ENCODE data around the gene BLOC1S3.
A peak's percentile ranks its signal among the peaks of the same experiment; 100 is the strongest.

The BLOC1S3 gene

GRCh38 chr19:45184115-45184514, 5.5 kb downstream of the BLOC1S3 start:
- no peak overlapping the region for H3K9ac ChIP-seq (ENCODE audit: low read depth in 1 of 2, low read length in 2 of 2)
- H3K27ac ChIP-seq (ENCODE audit: low read depth, low read length): no peak overlapping the region
- no peaks in the 10 kb centered on the region for H3K27me3 ChIP-seq (ENCODE audit: control insufficient read depth in 1 of 2, insufficient read depth in 2 of 2, low read length in 2 of 2)
- no peak overlapping the region for H3K4me3 ChIP-seq (ENCODE audit: low read depth in 1 of 2, low read length in 2 of 2)
- H3K9me3 ChIP-seq (ENCODE audit: control insufficient read depth in 1 of 2, low read length in 2 of 2): no peaks in the 10 kb centered on the region
- peaks cover 6 to 7% of the 10 kb centered on the region in 2 donors for H3K36me3 ChIP-seq (ENCODE audit: control insufficient read depth in 1 of 2, insufficient read depth in 2 of 2, low read length in 2 of 2)
- peaks cover 10 to 14% of the 10 kb centered on the region in 2 donors for H3K4me1 ChIP-seq (ENCODE audit: control insufficient read depth in 1 of 2, insufficient read depth in 2 of 2, low read length in 2 of 2)

GRCh38 chr19:45186509-45187334, 8.1 kb downstream of the BLOC1S3 start:
- Histone ChIP-seq H3K4me3 (ENCODE audit: low read depth in 1 of 2, low read length in 2 of 2) (no peak overlapping the region), H3K36me3 (ENCODE audit: control insufficient read depth in 1 of 2, insufficient read depth in 2 of 2, low read length in 2 of 2) (peaks cover 1% of the 10 kb centered on the region in 2 donors), H3K9me3 (ENCODE audit: control insufficient read depth in 1 of 2, low read length in 2 of 2) (no peaks in the 10 kb centered on the region), H3K27me3 (ENCODE audit: control insufficient read depth in 1 of 2, insufficient read depth in 2 of 2, low read length in 2 of 2) (no peaks in the 10 kb centered on the region), H3K4me1 (ENCODE audit: control insufficient read depth in 1 of 2, insufficient read depth in 2 of 2, low read length in 2 of 2) (no peaks in the 10 kb centered on the region), H3K9ac (ENCODE audit: low read depth in 1 of 2, low read length in 2 of 2) (no peak overlapping the region), H3K27ac (ENCODE audit: low read depth, low read length) (no peak overlapping the region)

- Histone ChIP-seq H3K9me3 (ENCODE audit: control insufficient read depth in 1 of 2, low read length in 2 of 2) (no peaks in the 10 kb centered on the region), H3K9ac (ENCODE audit: low read depth in 1 of 2, low read length in 2 of 2) (peak overlapping the region in 1 of 2 donors; percentile 20), H3K27me3 (ENCODE audit: control insufficient read depth in 1 of 2, insufficient read depth in 2 of 2, low read length in 2 of 2) (no peaks in the 10 kb centered on the region), H3K36me3 (ENCODE audit: control insufficient read depth in 1 of 2, insufficient read depth in 2 of 2, low read length in 2 of 2) (no peaks in the 10 kb centered on the region), H3K27ac (ENCODE audit: low read depth, low read length) (no peak overlapping the region), H3K4me1 (ENCODE audit: control insufficient read depth in 1 of 2, insufficient read depth in 2 of 2, low read length in 2 of 2) (no peaks in the 10 kb centered on the region), H3K4me3 (ENCODE audit: low read depth in 1 of 2, low read length in 2 of 2) (no peak overlapping the region)
Observed at GRCh38 chr19:45187421-45188100, 9.0 kb downstream of the BLOC1S3 start.

- no peak overlapping the region for H3K27ac ChIP-seq (ENCODE audit: low read depth, low read length)
- H3K9ac ChIP-seq (ENCODE audit: low read depth in 1 of 2, low read length in 2 of 2): no peak overlapping the region
- no peaks in the 10 kb centered on the region for H3K4me1 ChIP-seq (ENCODE audit: control insufficient read depth in 1 of 2, insufficient read depth in 2 of 2, low read length in 2 of 2)
- no peaks in the 10 kb centered on the region for H3K36me3 ChIP-seq (ENCODE audit: control insufficient read depth in 1 of 2, insufficient read depth in 2 of 2, low read length in 2 of 2)
- no peak overlapping the region for H3K4me3 ChIP-seq (ENCODE audit: low read depth in 1 of 2, low read length in 2 of 2)
- no peaks in the 10 kb centered on the region for H3K9me3 ChIP-seq (ENCODE audit: control insufficient read depth in 1 of 2, low read length in 2 of 2)
- no peaks in the 10 kb centered on the region for H3K27me3 ChIP-seq (ENCODE audit: control insufficient read depth in 1 of 2, insufficient read depth in 2 of 2, low read length in 2 of 2)
Observed at GRCh38 chr19:45189971-45190370, 11.4 kb downstream of the BLOC1S3 start.

- no peaks in the 10 kb centered on the region for H3K4me1 ChIP-seq (ENCODE audit: control insufficient read depth in 1 of 2, insufficient read depth in 2 of 2, low read length in 2 of 2)
- H3K9me3 ChIP-seq (ENCODE audit: control insufficient read depth in 1 of 2, low read length in 2 of 2): no peaks in the 10 kb centered on the region
- H3K36me3 ChIP-seq (ENCODE audit: control insufficient read depth in 1 of 2, insufficient read depth in 2 of 2, low read length in 2 of 2): no peaks in the 10 kb centered on the region
- H3K27me3 ChIP-seq (ENCODE audit: control insufficient read depth in 1 of 2, insufficient read depth in 2 of 2, low read length in 2 of 2): no peaks in the 10 kb centered on the region
- no peak overlapping the region for H3K4me3 ChIP-seq (ENCODE audit: low read depth in 1 of 2, low read length in 2 of 2)
- no peak overlapping the region for H3K9ac ChIP-seq (ENCODE audit: low read depth in 1 of 2, low read length in 2 of 2)
- H3K27ac ChIP-seq (ENCODE audit: low read depth, low read length): no peak overlapping the region
Observed at GRCh38 chr19:45191375-45191774, 12.8 kb downstream of the BLOC1S3 start.

- no peak overlapping the region for H3K27ac ChIP-seq (ENCODE audit: low read depth, low read length)
- no peak overlapping the region for H3K4me3 ChIP-seq (ENCODE audit: low read depth in 1 of 2, low read length in 2 of 2)
- H3K9me3 ChIP-seq (ENCODE audit: control insufficient read depth in 1 of 2, low read length in 2 of 2): no peaks in the 10 kb centered on the region
- H3K9ac ChIP-seq (ENCODE audit: low read depth in 1 of 2, low read length in 2 of 2): no peak overlapping the region
- no peaks in the 10 kb centered on the region for H3K36me3 ChIP-seq (ENCODE audit: control insufficient read depth in 1 of 2, insufficient read depth in 2 of 2, low read length in 2 of 2)
- H3K27me3 ChIP-seq (ENCODE audit: control insufficient read depth in 1 of 2, insufficient read depth in 2 of 2, low read length in 2 of 2): no peaks in the 10 kb centered on the region
- H3K4me1 ChIP-seq (ENCODE audit: control insufficient read depth in 1 of 2, insufficient read depth in 2 of 2, low read length in 2 of 2): no peaks in the 10 kb centered on the region
Observed at GRCh38 chr19:45195764-45196163, 17.2 kb downstream of the BLOC1S3 start.

GRCh38 chr19:45200568-45200967, 22.0 kb downstream of the BLOC1S3 start:
- H3K4me1 ChIP-seq (ENCODE audit: control insufficient read depth in 1 of 2, insufficient read depth in 2 of 2, low read length in 2 of 2): no peaks in the 10 kb centered on the region
- no peak overlapping the region for H3K4me3 ChIP-seq (ENCODE audit: low read depth in 1 of 2, low read length in 2 of 2)
- no peaks in the 10 kb centered on the region for H3K9me3 ChIP-seq (ENCODE audit: control insufficient read depth in 1 of 2, low read length in 2 of 2)
- no peak overlapping the region for H3K9ac ChIP-seq (ENCODE audit: low read depth in 1 of 2, low read length in 2 of 2)
- H3K27ac ChIP-seq (ENCODE audit: low read depth, low read length): no peak overlapping the region
- H3K27me3 ChIP-seq (ENCODE audit: control insufficient read depth in 1 of 2, insufficient read depth in 2 of 2, low read length in 2 of 2): no peaks in the 10 kb centered on the region
- no peaks in the 10 kb centered on the region for H3K36me3 ChIP-seq (ENCODE audit: control insufficient read depth in 1 of 2, insufficient read depth in 2 of 2, low read length in 2 of 2)

GRCh38 chr19:45202637-45203036, 24.1 kb downstream of the BLOC1S3 start:
- Histone ChIP-seq H3K9me3 (ENCODE audit: control insufficient read depth in 1 of 2, low read length in 2 of 2) (no peaks in the 10 kb centered on the region), H3K9ac (ENCODE audit: low read depth in 1 of 2, low read length in 2 of 2) (no peak overlapping the region), H3K27me3 (ENCODE audit: control insufficient read depth in 1 of 2, insufficient read depth in 2 of 2, low read length in 2 of 2) (no peaks in the 10 kb centered on the region), H3K4me1 (ENCODE audit: control insufficient read depth in 1 of 2, insufficient read depth in 2 of 2, low read length in 2 of 2) (no peaks in the 10 kb centered on the region), H3K27ac (ENCODE audit: low read depth, low read length) (no peak overlapping the region), H3K36me3 (ENCODE audit: control insufficient read depth in 1 of 2, insufficient read depth in 2 of 2, low read length in 2 of 2) (no peaks in the 10 kb centered on the region), H3K4me3 (ENCODE audit: low read depth in 1 of 2, low read length in 2 of 2) (no peak overlapping the region)

GRCh38 chr19:45205810-45206209, 27.2 kb downstream of the BLOC1S3 start:
- Histone ChIP-seq H3K27me3 (ENCODE audit: control insufficient read depth in 1 of 2, insufficient read depth in 2 of 2, low read length in 2 of 2) (no peaks in the 10 kb centered on the region), H3K4me1 (ENCODE audit: control insufficient read depth in 1 of 2, insufficient read depth in 2 of 2, low read length in 2 of 2) (no peaks in the 10 kb centered on the region), H3K9ac (ENCODE audit: low read depth in 1 of 2, low read length in 2 of 2) (no peak overlapping the region), H3K4me3 (ENCODE audit: low read depth in 1 of 2, low read length in 2 of 2) (no peak overlapping the region), H3K27ac (ENCODE audit: low read depth, low read length) (no peak overlapping the region), H3K9me3 (ENCODE audit: control insufficient read depth in 1 of 2, low read length in 2 of 2) (no peaks in the 10 kb centered on the region), H3K36me3 (ENCODE audit: control insufficient read depth in 1 of 2, insufficient read depth in 2 of 2, low read length in 2 of 2) (no peaks in the 10 kb centered on the region)

- H3K36me3 ChIP-seq (ENCODE audit: control insufficient read depth in 1 of 2, insufficient read depth in 2 of 2, low read length in 2 of 2): no peaks in the 10 kb centered on the region
- no peak overlapping the region for H3K9ac ChIP-seq (ENCODE audit: low read depth in 1 of 2, low read length in 2 of 2)
- no peak overlapping the region for H3K4me3 ChIP-seq (ENCODE audit: low read depth in 1 of 2, low read length in 2 of 2)
- no peaks in the 10 kb centered on the region for H3K9me3 ChIP-seq (ENCODE audit: control insufficient read depth in 1 of 2, low read length in 2 of 2)
- H3K27ac ChIP-seq (ENCODE audit: low read depth, low read length): no peak overlapping the region
- no peaks in the 10 kb centered on the region for H3K27me3 ChIP-seq (ENCODE audit: control insufficient read depth in 1 of 2, insufficient read depth in 2 of 2, low read length in 2 of 2)
- no peaks in the 10 kb centered on the region for H3K4me1 ChIP-seq (ENCODE audit: control insufficient read depth in 1 of 2, insufficient read depth in 2 of 2, low read length in 2 of 2)
Observed at GRCh38 chr19:45206328-45206727, 27.7 kb downstream of the BLOC1S3 start.

Measured in duodenal mucosa (tissue), 2 donors.